Spleen (tissue), 11 donors: Measurements from ENCODE around the gene GLIPR1L1. TPM values are rescaled to one million over a fixed set of nuclear protein-coding genes. Genes with fewer than 3 reads are reported as not detected.

Experiments
- DNase-seq: peaks from one replicate; pipeline ENCODE4 v3.0.0-alpha.2; 2020
- H3K27ac ChIP-seq, 8 donors: fragments of 200-600 bp; sonication (generic) in 7 of 8; 1 replicate in 4 of 8; 2 replicates in 4 of 8; pipeline versions ENCODE4 v1.5.0 to v1.8.0; 2016 to 2021; ENCODE audit warnings: inconsistent platforms in 4 of 8, mild to moderate bottlenecking in 4 of 8, moderate library complexity in 1 of 8
- H3K27me3 ChIP-seq, 7 donors: fragments of 200-600 bp; sonication (generic) in 6 of 7; replicated peaks in 1 of 7; 1 replicate in 4 of 7; 2 replicates in 3 of 7; pipeline versions ENCODE4 v1.5.0 to v1.8.0; 2016 to 2021; ENCODE audit warnings: inconsistent platforms in 3 of 7, mild to moderate bottlenecking in 1 of 7
- H3K36me3 ChIP-seq, 6 donors: fragments of 200-600 bp; sonication (generic) in 5 of 6; 1 replicate in 4 of 6; 2 replicates in 2 of 6; pipeline versions ENCODE4 v1.5.0 to v1.8.0; 2016 to 2021; ENCODE audit warnings: inconsistent platforms in 2 of 6
- H3K4me1 ChIP-seq, 6 donors: fragments of 200-600 bp; sonication (generic) in 5 of 6; 1 replicate in 3 of 6; 2 replicates in 3 of 6; pipeline versions ENCODE4 v1.5.0 to v1.8.0; 2016 to 2021; ENCODE audit warnings: inconsistent platforms in 3 of 6
- H3K4me3 ChIP-seq, 8 donors: fragments of 200-600 bp; sonication (generic) in 7 of 8; 1 replicate in 4 of 8; 2 replicates in 4 of 8; pipeline versions ENCODE4 v1.5.0 to v1.8.0; 2016 to 2021; ENCODE audit warnings: inconsistent platforms in 4 of 8, mild to moderate bottlenecking in 4 of 8, moderate library complexity in 2 of 8
- H3K9me3 ChIP-seq, 8 donors: fragments of 200-600 bp; sonication (generic) in 7 of 8; 1 replicate in 4 of 8; 2 replicates in 4 of 8; pipeline versions ENCODE4 v1.5.0 to v1.8.0; 2016 to 2021; ENCODE audit warnings: inconsistent platforms in 4 of 8
- POLR2A ChIP-seq, 3 donors: fragments of 450-650 bp; IDR thresholded peaks; one replicate each; pipeline ENCODE4 v1.5.1; 2017; ENCODE audit warnings: antibody characterized with exemption in 3 of 3, mild to moderate bottlenecking in 1 of 3
- POLR2AphosphoS5 ChIP-seq, 3 donors: sonication (generic); formaldehyde crosslinking; IDR thresholded peaks; one replicate each; pipeline ENCODE4 v1.5.1; 2017; ENCODE audit warnings: antibody characterized with exemption in 3 of 3
- WGBS, 5 donors: extraction: QIAGEN DNeasy Blood & Tissue Kit in 3 of 5; methylation state at CpG; one replicate each; pipeline versions ENCODE4 v1.1.5 to v1.1.7; 2013 to 2018; 5-methylcytosine and 5-hydroxymethylcytosine counted together
- intact Hi-C: fragments of 100-400 bp; cut with DNase I; formaldehyde crosslinking; loops from one replicate; pipeline ENCODE4 v1.15.0; 2023; ENCODE audit warnings: low total_unique reads
- polyA plus RNA-seq, 3 donors: library from polyadenylated mRNA; stranded (reverse); fragments of 200-250 nt; gene quantifications; one replicate each; pipeline ENCODE4 v1.2.1, GENCODE V29; 2013
- total RNA-seq, 7 donors: library from RNA; depleted of rRNA in 3 of 7; stranded (reverse); fragments of >200 nt in 3 of 7; fragmentation: NEBNext Ultra II Directional in 4 of 7; extraction: Animal tissue kit (Norgen Biotek cat#: 25700) in 4 of 7; gene quantifications; one replicate each; pipeline versions ENCODE4 v1.1.0 to v1.2.1, GENCODE V29; 2016 to 2021
- TF ChIP-seq, protein P1 (sequence below), 11 experiments: fragments of 200-600 bp in 7 of 11; fragments of 450-650 bp in 4 of 11; sonication (generic) in 4 of 11; IDR thresholded peaks in 8 of 11; conservative IDR thresholded peaks in 3 of 11; 1 replicate in 7 of 11; 2 replicates in 4 of 11; pipeline versions ENCODE4 v1.4.0 to v1.8.0; 2016 to 2021; ENCODE audit warnings: antibody characterized with exemption in 11 of 11, inconsistent platforms in 4 of 11, mild to moderate bottlenecking in 1 of 11
- donor health status: healthy with polysubstance abuse.
- donor health status: DM: no; HTN: no; CAD: no; lungs with moderate emphysema.
- donor health status: DM: no; HTN: no; CAD: no.
- donor health status: Bipolar disorder and iron deficiency.
- donor health status: healthy.
- donor health status: DM: no; HTN: no; CAD: no.
- donor health status: DM: yes; HTN: yes; CAD: no.

Gene GLIPR1L1
- total and polyA plus RNA-seq, 10 donors, result not detected

GRCh38 chr12:75361408-75361807, 26.9 kb downstream of the GLIPR1L1 start:
- no peak overlapping the region for H3K27ac ChIP-seq
- no peaks in the 10 kb centered on the region for H3K27me3 ChIP-seq
- WGBS, 5 donors, result 15 to 50% (median 36%) methylated on average over 1 of the region's 1 CpG
- TF ChIP-seq, protein P1, sequence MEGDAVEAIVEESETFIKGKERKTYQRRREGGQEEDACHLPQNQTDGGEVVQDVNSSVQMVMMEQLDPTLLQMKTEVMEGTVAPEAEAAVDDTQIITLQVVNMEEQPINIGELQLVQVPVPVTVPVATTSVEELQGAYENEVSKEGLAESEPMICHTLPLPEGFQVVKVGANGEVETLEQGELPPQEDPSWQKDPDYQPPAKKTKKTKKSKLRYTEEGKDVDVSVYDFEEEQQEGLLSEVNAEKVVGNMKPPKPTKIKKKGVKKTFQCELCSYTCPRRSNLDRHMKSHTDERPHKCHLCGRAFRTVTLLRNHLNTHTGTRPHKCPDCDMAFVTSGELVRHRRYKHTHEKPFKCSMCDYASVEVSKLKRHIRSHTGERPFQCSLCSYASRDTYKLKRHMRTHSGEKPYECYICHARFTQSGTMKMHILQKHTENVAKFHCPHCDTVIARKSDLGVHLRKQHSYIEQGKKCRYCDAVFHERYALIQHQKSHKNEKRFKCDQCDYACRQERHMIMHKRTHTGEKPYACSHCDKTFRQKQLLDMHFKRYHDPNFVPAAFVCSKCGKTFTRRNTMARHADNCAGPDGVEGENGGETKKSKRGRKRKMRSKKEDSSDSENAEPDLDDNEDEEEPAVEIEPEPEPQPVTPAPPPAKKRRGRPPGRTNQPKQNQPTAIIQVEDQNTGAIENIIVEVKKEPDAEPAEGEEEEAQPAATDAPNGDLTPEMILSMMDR (IDR thresholded peaks at IDR 0.05 in 8 of 11, conservative IDR thresholded peaks at IDR 0.05 in 3 of 11), result no peak
- TF ChIP-seq POLR2AphosphoS5 (IDR thresholded peaks at IDR 0.05) (no peak), POLR2A (IDR thresholded peaks at IDR 0.05) (no peak)
- peaks cover 0 to 12% (median 0%) of the 10 kb centered on the region in 8 donors for H3K9me3 ChIP-seq
- DNase-seq, result no peak
- intact Hi-C loops, result no loop called here
- no peaks in the 10 kb centered on the region for H3K4me1 ChIP-seq
- H3K4me3 ChIP-seq, result no peak overlapping the region
- no peaks in the 10 kb centered on the region for H3K36me3 ChIP-seq

DNA sequence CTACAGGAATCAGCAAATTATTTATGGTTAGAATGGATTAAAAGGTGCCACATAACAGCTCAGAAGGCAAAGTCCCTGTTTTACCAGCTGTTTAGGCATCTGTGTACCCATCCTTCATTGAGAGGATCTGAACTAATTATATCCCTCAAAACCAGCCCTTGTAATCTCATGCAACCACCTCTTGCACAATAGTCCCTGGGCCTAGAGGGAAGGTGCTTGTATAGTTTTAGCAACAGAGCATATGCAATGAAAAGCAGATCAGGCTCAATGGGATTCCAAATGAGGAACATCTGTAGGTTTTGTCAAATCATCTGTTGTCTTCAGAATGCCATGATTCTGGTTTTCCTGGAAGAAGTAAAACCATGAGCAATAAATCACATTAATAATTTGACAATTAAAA, 30.4 kb downstream of the GLIPR1L1 start:
- Histone ChIP-seq H3K4me1 (no peaks in the 10 kb centered on the region), H3K27ac (no peak overlapping the region), H3K4me3 (no peak overlapping the region), H3K9me3 (peaks cover 0 to 12% (median 0%) of the 10 kb centered on the region in 8 donors), H3K36me3 (no peaks in the 10 kb centered on the region), H3K27me3 (no peaks in the 10 kb centered on the region)
- TF ChIP-seq POLR2AphosphoS5 (IDR thresholded peaks at IDR 0.05) (no peak), POLR2A (IDR thresholded peaks at IDR 0.05) (no peak)
- TF ChIP-seq, protein P1 (IDR thresholded peaks at IDR 0.05 in 8 of 11, conservative IDR thresholded peaks at IDR 0.05 in 3 of 11), result no peak
- intact Hi-C loops, result no loop called here
- no peak for DNase-seq

DNA sequence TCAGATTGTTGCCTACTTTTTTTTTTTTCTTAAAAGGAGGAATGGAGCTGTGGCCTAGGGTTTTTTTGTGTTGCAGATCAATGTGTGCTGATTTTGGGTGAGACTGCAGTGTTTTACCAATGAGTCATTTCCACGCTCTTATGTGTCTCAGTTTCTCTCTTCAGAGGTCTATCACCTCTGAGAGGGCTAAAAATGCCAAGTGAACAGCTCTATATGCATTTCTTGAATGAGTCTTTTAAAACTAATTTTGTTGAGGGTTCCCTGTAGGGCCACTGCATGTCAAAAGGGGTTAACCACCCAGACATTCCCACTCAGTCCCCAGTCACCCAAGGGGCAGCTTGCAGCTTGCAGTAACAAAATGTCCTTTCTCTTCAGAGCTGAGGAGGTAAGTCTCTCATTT, 32.2 kb downstream of the GLIPR1L1 start:
- peaks cover 0 to 5% (median 0%) of the 10 kb centered on the region in 6 donors for H3K36me3 ChIP-seq
- no peaks in the 10 kb centered on the region for H3K27me3 ChIP-seq
- no peaks in the 10 kb centered on the region for H3K9me3 ChIP-seq
- TF ChIP-seq, protein P1 (IDR thresholded peaks at IDR 0.05 in 8 of 11, conservative IDR thresholded peaks at IDR 0.05 in 3 of 11), result no peak
- TF ChIP-seq POLR2AphosphoS5 (IDR thresholded peaks at IDR 0.05) (no peak), POLR2A (IDR thresholded peaks at IDR 0.05) (no peak)
- 85 to 91% (median 88%) methylated on average over 1 of the region's 1 CpG for WGBS, 5 donors
- intact Hi-C loops, result no loop called here
- H3K4me1 ChIP-seq, result no peaks in the 10 kb centered on the region
- H3K4me3 ChIP-seq, result no peak overlapping the region
- no peak overlapping the region for H3K27ac ChIP-seq
- DNase-seq, result no peak

GRCh38 chr12:75374971-75375370, 40.5 kb downstream of the GLIPR1L1 start:
- H3K27ac ChIP-seq, result no peak overlapping the region
- 89 to 100% (median 97%) methylated on average over 2 of the region's 2 CpGs for whole genome bisulfite sequencing, 5 donors
- DNase-seq, result no peak

More at GRCh38 chr12:75374971-75375370, 40.5 kb downstream of the GLIPR1L1 start:
- TF ChIP-seq, protein P1 (IDR thresholded peaks at IDR 0.05 in 8 of 11, conservative IDR thresholded peaks at IDR 0.05 in 3 of 11), result no peak
- TF ChIP-seq POLR2AphosphoS5 (IDR thresholded peaks at IDR 0.05) (no peak), POLR2A (IDR thresholded peaks at IDR 0.05) (no peak)
- no peaks in the 10 kb centered on the region for H3K9me3 ChIP-seq
- H3K4me3 ChIP-seq, result no peak overlapping the region
- H3K36me3 ChIP-seq, result peaks cover 0 to 5% (median 0%) of the 10 kb centered on the region in 6 donors
- H3K4me1 ChIP-seq, result no peaks in the 10 kb centered on the region
- H3K27me3 ChIP-seq, result no peaks in the 10 kb centered on the region
- intact Hi-C loops, result no loop called here
